ENCODE results near the gene BACH2.

GRCh38 chr6:90193359-90193758 lies 103.3 kb downstream of the BACH2 start:
- TF ChIP-seq EP300 (IDR thresholded peaks at IDR 0.05) (no peak), CTCF (IDR thresholded peaks at IDR 0.05) (no peak)
